Neuronal stem cell (in vitro differentiated cells): ENCODE results near the gene ESX1.

Source experiments
- DNase-seq: peaks from one replicate; pipeline ENCODE4 v3.0.0-alpha.2; 2013; ENCODE audit warnings: low spot score
- H2AFZ ChIP-seq: one replicate; pipeline ENCODE4 v1.6.1; 2013; ENCODE audit warnings: mild to moderate bottlenecking, low read length, inconsistent platforms
- H2AK5ac ChIP-seq: 2 replicates; pipeline ENCODE4 v1.6.1; 2013; ENCODE audit warnings: low read depth, mild to moderate bottlenecking, inconsistent platforms, low read length, moderate library complexity, mixed read lengths
- H2BK120ac ChIP-seq: 2 replicates; pipeline ENCODE4 v1.6.1; 2013; ENCODE audit warnings: low read depth, mild to moderate bottlenecking, inconsistent platforms, low read length, moderate library complexity, mixed read lengths
- H2BK12ac ChIP-seq: one replicate; pipeline ENCODE4 v1.6.1; 2013; ENCODE audit warnings: low read length, inconsistent platforms
- H2BK15ac ChIP-seq: 2 replicates; pipeline ENCODE4 v1.6.1; 2013; ENCODE audit warnings: mild to moderate bottlenecking, low read length, inconsistent platforms, mixed read lengths
- H2BK5ac ChIP-seq: one replicate; pipeline ENCODE4 v1.6.1; 2013; ENCODE audit warnings: inconsistent platforms, mild to moderate bottlenecking, low read length, moderate library complexity
- H3K14ac ChIP-seq: one replicate; pipeline ENCODE4 v1.6.1; 2013; ENCODE audit warnings: low read length, inconsistent platforms
- H3K18ac ChIP-seq: 2 replicates; pipeline ENCODE4 v1.6.1; 2013; ENCODE audit warnings: low read length, inconsistent platforms
- H3K23ac ChIP-seq: 2 replicates; pipeline ENCODE4 v1.6.1; 2013; ENCODE audit warnings: low read depth, mild to moderate bottlenecking, mixed read lengths, low read length, inconsistent platforms; ENCODE audit not compliant: poor library complexity
- H3K27ac ChIP-seq: replicated peaks from 3 replicates; pipeline ENCODE4 v1.5.1; 2013; ENCODE audit warnings: low read length, inconsistent platforms
- H3K27me3 ChIP-seq, 3 experiments: 2 replicates each; pipeline ENCODE4 v1.6.1; 2013; ENCODE audit warnings: low read length in 3 of 3, mild to moderate bottlenecking in 2 of 3, inconsistent platforms in 1 of 3, low read depth in 1 of 3, mixed read lengths in 1 of 3, moderate library complexity in 1 of 3; ENCODE audit not compliant: control insufficient read depth in 3 of 3, insufficient read depth in 3 of 3
- H3K36me3 ChIP-seq, 2 donors: replicated peaks in 1 of 2; 2 replicates each; pipeline ENCODE4 v1.6.1; 2013; ENCODE audit warnings: low read length in 2 of 2; ENCODE audit not compliant: control insufficient read depth in 2 of 2, insufficient read depth in 2 of 2
- H3K4ac ChIP-seq: 2 replicates; pipeline ENCODE4 v1.6.1; 2013; ENCODE audit warnings: inconsistent platforms, mild to moderate bottlenecking, low read length, moderate library complexity
- H3K4me1 ChIP-seq, 2 donors: 1 replicate in 1 of 2; 2 replicates in 1 of 2; pipeline ENCODE4 v1.6.1; 2013; ENCODE audit warnings: low read length in 2 of 2, low read depth in 1 of 2; ENCODE audit not compliant: control insufficient read depth in 2 of 2, insufficient read depth in 1 of 2
- H3K4me2 ChIP-seq: one replicate; pipeline ENCODE4 v1.6.1; 2013; ENCODE audit warnings: mild to moderate bottlenecking, low read length, inconsistent platforms; ENCODE audit not compliant: insufficient read depth, poor library complexity, severe bottlenecking
- H3K4me3 ChIP-seq, 2 donors: 2 replicates each; pipeline ENCODE4 v1.5.1; 2013; ENCODE audit warnings: low read length in 2 of 2, mild to moderate bottlenecking in 2 of 2, inconsistent platforms in 1 of 2, moderate library complexity in 1 of 2
- H3K79me1 ChIP-seq: one replicate; pipeline ENCODE4 v1.6.1; 2013; ENCODE audit warnings: low read depth, mild to moderate bottlenecking, inconsistent platforms, low read length, moderate library complexity
- H3K9ac ChIP-seq: one replicate; pipeline ENCODE4 v1.6.1; 2013; ENCODE audit warnings: mild to moderate bottlenecking, low read depth, low read length, inconsistent platforms; ENCODE audit not compliant: poor library complexity
- H3K9me3 ChIP-seq, 2 donors: replicated peaks in 1 of 2; 2 replicates each; pipeline versions ENCODE3 to v1.6.1; 2013; ENCODE audit warnings: low read length in 2 of 2, mild to moderate bottlenecking in 2 of 2, inconsistent platforms in 1 of 2, low read depth in 1 of 2, mixed read lengths in 1 of 2, moderate library complexity in 1 of 2; ENCODE audit not compliant: control insufficient read depth in 2 of 2, insufficient read depth in 1 of 2
- H4K8ac ChIP-seq: one replicate; pipeline ENCODE4 v1.6.1; 2013; ENCODE audit warnings: low read depth, mild to moderate bottlenecking, inconsistent platforms, low read length, moderate library complexity
- H4K91ac ChIP-seq: one replicate; pipeline ENCODE4 v1.6.1; 2013; ENCODE audit warnings: low read length, low read depth, mild to moderate bottlenecking, inconsistent platforms; ENCODE audit not compliant: poor library complexity
- WGBS, 2 donors: extraction: QIAGEN DNeasy Blood & Tissue Kit; methylation state at CpG; one replicate each; pipeline ENCODE4 v1.1.7; 2013; ENCODE audit warnings: missing lambda C conversion rate in 2 of 2, mixed read lengths in 1 of 2; ENCODE audit not compliant: insufficient read length in 2 of 2, insufficient replicate concordance in 1 of 2; ENCODE audit errors: extremely low coverage in 2 of 2; 5-methylcytosine and 5-hydroxymethylcytosine counted together

The ESX1 gene

DNA sequence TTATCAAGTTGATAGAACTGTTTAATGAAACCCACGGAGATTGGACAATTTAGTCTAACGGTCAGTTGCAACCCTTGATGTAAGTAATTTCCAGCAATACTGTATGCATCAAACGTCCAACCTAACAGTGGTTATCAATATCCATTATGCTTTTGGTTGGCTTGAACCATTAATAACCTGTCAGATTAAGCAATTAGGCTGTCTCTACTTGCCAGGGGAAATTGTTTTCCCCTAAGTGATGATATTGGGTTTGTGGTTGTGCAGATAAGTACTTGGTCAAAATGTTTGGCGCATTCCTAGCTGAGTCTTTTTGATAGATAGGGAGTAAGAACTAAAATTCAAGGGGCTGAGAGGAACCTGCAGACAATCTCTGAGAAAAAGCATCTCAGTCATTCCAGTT, 30.5 kb upstream of the ESX1 start:
- Histone ChIP-seq H2BK15ac (no peak overlapping the region), H2AK5ac (no peak overlapping the region), H3K9me3 (no peaks in the 10 kb centered on the region), H4K8ac (no peak overlapping the region), H2AFZ (no peak overlapping the region), H2BK5ac (no peak overlapping the region), H2BK12ac (no peak overlapping the region), H3K4me2 (no peak overlapping the region), H2BK120ac (no peak overlapping the region), H3K23ac (no peak overlapping the region), H4K91ac (no peak overlapping the region), H3K27me3 (peaks cover 0 to 9% (median 0%) of the 10 kb centered on the region in 3 experiments), H3K79me1 (no peaks in the 10 kb centered on the region), H3K4me3 (no peak overlapping the region), H3K4me1 (peaks cover 0 to 2% of the 10 kb centered on the region in 2 donors), H3K36me3 (no peaks in the 10 kb centered on the region), H3K4ac (no peak overlapping the region), H3K14ac (no peak overlapping the region), H3K27ac (no peak overlapping the region), H3K9ac (no peak overlapping the region), H3K18ac (no peak overlapping the region)
- no peak for DNase-seq
- WGBS, 2 donors: no CpG with 5 or more reads among the region's 4 CpGs

DNA sequence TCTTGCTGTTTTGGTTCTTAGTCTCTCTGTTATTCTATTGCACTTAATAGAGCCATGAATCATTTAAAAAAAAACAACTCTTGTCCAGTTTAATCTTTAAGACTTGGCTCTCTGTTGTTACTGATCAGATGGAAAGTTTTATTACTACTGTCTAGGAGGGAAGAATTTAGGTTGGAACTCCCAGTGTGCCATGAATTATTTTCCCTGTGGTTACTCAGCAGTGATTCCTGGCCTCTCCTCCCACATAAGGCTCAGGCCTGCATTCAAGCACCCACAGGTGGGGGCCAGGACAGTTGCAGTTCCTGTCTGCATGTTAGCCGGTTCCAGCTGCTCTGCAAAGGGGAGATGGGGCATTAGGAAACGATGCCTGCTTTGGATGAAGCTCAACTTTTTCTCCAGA, 29.8 kb upstream of the ESX1 start:
- Histone ChIP-seq H3K4me3 (no peak overlapping the region), H2BK120ac (no peak overlapping the region), H2BK5ac (no peak overlapping the region), H3K23ac (no peak overlapping the region), H2BK12ac (no peak overlapping the region), H4K8ac (no peak overlapping the region), H3K9me3 (no peaks in the 10 kb centered on the region), H3K79me1 (no peaks in the 10 kb centered on the region), H3K4ac (no peak overlapping the region), H3K4me1 (peaks cover 0 to 2% of the 10 kb centered on the region in 2 donors), H2AFZ (no peak overlapping the region), H3K27me3 (peaks cover 0 to 9% (median 0%) of the 10 kb centered on the region in 3 experiments), H3K18ac (no peak overlapping the region), H3K14ac (no peak overlapping the region), H3K4me2 (no peak overlapping the region), H2BK15ac (no peak overlapping the region), H4K91ac (no peak overlapping the region), H3K36me3 (no peaks in the 10 kb centered on the region), H3K9ac (no peak overlapping the region), H3K27ac (no peak overlapping the region), H2AK5ac (no peak overlapping the region)
- WGBS, 2 donors: no CpG with 5 or more reads among the region's 2 CpGs
- no peak for DNase-seq

DNA sequence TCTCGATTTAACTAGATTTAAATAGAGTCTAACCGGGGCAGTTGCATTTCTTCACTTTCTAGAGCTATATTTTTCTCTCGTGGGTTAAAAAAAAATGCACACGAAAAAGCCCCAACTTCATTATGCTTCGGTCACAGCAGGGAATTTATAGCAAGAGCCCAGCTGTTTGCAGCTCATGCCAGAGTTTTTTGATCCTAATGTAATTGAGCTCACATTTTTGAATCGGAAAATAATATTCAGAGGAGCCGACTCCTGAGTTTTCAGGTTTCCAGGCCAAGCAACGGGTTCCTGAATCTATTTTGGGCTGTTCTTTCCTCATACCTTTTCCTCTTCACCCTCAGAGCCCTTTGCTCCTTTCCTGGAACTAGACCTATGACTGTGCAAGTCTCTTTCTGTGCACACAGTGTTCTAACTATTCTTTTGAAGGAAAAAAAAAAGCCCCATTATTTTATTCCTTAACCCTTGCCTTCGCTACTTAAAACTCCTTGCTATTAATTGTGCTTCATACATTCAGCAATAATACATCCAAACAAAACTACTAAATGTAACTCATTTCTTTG, 27.5 kb upstream of the ESX1 start:
- Histone ChIP-seq H2AK5ac (no peak overlapping the region), H3K36me3 (no peaks in the 10 kb centered on the region), H3K27ac (no peak overlapping the region), H4K91ac (no peak overlapping the region), H2BK15ac (no peak overlapping the region), H3K9me3 (no peaks in the 10 kb centered on the region), H3K4me1 (no peaks in the 10 kb centered on the region), H2AFZ (no peak overlapping the region), H2BK120ac (no peak overlapping the region), H3K14ac (no peak overlapping the region), H2BK5ac (no peak overlapping the region), H3K4me3 (no peak overlapping the region), H3K18ac (no peak overlapping the region), H3K9ac (no peak overlapping the region), H4K8ac (no peak overlapping the region), H3K79me1 (no peaks in the 10 kb centered on the region), H3K23ac (no peak overlapping the region), H2BK12ac (no peak overlapping the region), H3K27me3 (peaks cover 0 to 12% (median 0%) of the 10 kb centered on the region in 3 experiments), H3K4ac (no peak overlapping the region), H3K4me2 (no peak overlapping the region)
- DNase-seq: no peak
- no CpG with 5 or more reads among the region's 9 CpGs for WGBS, 2 donors

DNA sequence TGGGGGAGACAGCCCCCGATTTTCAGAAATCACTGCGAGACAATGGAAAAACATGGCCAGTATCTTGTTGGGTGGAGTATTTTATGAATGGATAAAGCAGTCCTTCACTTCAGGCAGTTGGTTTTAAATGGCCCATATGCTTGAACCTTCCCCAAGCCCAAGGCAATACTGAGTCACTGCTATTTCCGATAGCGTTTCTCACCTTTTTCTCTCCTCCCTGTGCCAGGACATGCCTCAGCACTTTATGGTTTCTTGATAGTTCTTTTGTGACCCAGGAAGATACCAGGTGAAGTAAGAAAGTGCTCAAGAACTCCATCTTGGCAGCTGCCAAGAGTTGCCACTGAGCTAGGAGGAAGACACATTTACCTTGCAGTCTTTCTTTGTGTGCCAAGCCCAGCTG, 26.8 kb upstream of the ESX1 start:
- Histone ChIP-seq H3K27me3 (peaks cover 0 to 12% (median 0%) of the 10 kb centered on the region in 3 experiments), H4K8ac (no peak overlapping the region), H3K4me1 (no peaks in the 10 kb centered on the region), H2BK15ac (no peak overlapping the region), H4K91ac (no peak overlapping the region), H3K18ac (no peak overlapping the region), H2AK5ac (no peak overlapping the region), H3K36me3 (no peaks in the 10 kb centered on the region), H3K4ac (no peak overlapping the region), H3K27ac (no peak overlapping the region), H3K9ac (no peak overlapping the region), H3K4me2 (no peak overlapping the region), H2BK12ac (no peak overlapping the region), H3K9me3 (no peaks in the 10 kb centered on the region), H3K23ac (no peak overlapping the region), H3K14ac (no peak overlapping the region), H2BK5ac (no peak overlapping the region), H3K79me1 (no peaks in the 10 kb centered on the region), H3K4me3 (no peak overlapping the region), H2BK120ac (no peak overlapping the region), H2AFZ (no peak overlapping the region)
- no CpG with 5 or more reads among the region's 4 CpGs for WGBS, 2 donors
- no peak for DNase-seq
